ENCODE results near the gene TNRC6C.

The TNRC6C gene

DNA sequence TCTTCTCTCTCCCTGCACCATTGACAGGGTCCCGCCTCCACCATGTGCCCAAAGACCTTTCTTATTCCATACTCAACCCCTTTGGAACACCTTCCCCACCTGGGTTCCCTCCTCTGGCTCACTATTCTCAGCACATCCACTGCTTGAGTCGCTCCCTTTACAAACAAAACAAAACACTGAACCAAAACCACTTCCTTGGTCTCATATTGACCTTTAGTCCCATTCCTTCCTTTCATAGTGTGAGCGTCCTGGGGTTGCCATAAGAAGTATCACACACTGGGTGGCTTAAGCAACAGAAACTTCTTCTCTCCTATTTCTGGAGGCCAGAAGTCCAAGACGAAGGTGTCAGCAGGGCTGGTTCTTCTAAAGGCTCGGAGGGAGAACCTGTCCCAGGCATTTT is 6.1 kb upstream of the TNRC6C start:
- no peak for DNase-seq (ENCODE audit: low read depth)
- H3K4me3 ChIP-seq (ENCODE audit: low read depth, low read length) = no peak overlapping the region
- TF ChIP-seq, protein P1, sequence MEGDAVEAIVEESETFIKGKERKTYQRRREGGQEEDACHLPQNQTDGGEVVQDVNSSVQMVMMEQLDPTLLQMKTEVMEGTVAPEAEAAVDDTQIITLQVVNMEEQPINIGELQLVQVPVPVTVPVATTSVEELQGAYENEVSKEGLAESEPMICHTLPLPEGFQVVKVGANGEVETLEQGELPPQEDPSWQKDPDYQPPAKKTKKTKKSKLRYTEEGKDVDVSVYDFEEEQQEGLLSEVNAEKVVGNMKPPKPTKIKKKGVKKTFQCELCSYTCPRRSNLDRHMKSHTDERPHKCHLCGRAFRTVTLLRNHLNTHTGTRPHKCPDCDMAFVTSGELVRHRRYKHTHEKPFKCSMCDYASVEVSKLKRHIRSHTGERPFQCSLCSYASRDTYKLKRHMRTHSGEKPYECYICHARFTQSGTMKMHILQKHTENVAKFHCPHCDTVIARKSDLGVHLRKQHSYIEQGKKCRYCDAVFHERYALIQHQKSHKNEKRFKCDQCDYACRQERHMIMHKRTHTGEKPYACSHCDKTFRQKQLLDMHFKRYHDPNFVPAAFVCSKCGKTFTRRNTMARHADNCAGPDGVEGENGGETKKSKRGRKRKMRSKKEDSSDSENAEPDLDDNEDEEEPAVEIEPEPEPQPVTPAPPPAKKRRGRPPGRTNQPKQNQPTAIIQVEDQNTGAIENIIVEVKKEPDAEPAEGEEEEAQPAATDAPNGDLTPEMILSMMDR (IDR thresholded peaks at IDR 0.05; ENCODE audit: control insufficient read depth, extremely low read depth, insufficient read depth) = no peak

GRCh38 chr17:77957235-77957856 is 1.2 kb upstream of the TNRC6C start:
- TF ChIP-seq, protein P1 (IDR thresholded peaks at IDR 0.05; ENCODE audit: control insufficient read depth, extremely low read depth, insufficient read depth) = no peak
- peak overlapping the region; percentile 62 for H3K4me3 ChIP-seq (ENCODE audit: low read depth, low read length)
- no peak for DNase-seq (ENCODE audit: low read depth)

DNA sequence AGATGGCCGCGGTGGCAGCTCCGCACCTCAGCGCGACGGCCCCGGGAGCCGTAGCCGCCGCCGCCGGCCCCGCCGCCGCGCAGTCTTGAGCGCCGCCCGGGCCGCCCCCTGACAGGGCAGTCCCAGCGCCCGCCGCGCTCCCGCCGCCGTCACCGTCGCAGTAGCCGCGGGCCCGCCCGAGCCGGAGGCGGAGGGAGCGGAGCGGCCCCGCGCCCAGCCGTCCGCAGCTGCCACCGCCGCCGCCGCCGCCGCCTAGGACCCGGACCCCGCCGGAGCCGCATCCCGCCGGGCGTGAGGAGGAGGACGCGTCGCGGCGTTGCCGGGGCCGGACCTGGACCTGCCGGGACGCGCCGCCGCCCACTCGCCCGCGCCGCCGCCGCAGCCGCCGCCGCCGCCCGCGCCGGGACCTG is 218 bp downstream of the TNRC6C start:
- H3K4me3 ChIP-seq (ENCODE audit: low read depth, low read length) = peak overlapping the region; percentile 62
- DNase-seq (ENCODE audit: low read depth) = no peak
- TF ChIP-seq, protein P1 (IDR thresholded peaks at IDR 0.05; ENCODE audit: control insufficient read depth, extremely low read depth, insufficient read depth) = no peak

- DNase-seq (ENCODE audit: low read depth) = no peak
These were observed 823 bp downstream of the TNRC6C start for GRCh38 chr17:77959126-77959925.

DNA sequence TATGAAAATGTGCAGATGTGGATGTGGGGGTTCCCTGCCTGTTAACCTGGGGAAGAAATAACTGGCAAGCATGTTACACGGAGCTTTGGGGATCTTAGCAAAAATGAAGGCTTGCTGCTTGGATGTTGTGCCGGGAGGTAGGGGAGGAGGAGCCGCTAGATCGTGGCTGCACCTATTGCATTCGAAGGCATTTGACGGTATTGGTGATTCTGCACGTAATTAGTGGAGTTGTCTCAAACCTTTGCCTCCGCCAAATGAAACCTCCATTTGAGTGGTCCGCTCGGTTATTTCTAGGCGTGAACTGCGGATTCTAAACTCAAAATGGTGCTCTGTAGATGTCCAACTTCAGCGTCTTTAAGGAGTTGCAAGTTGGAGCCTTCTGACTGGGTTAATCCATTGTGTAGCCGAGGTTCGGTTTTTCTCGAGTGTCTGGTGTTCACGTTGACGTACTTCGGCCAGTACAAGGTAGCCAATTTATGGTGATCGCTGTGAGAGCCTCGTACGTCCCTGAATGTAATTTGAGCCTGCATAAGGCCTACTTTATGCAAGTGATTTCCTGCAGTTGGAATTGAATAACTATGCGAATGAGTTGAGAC is 1.5 kb downstream of the TNRC6C start:
- DNase-seq (ENCODE audit: low read depth) = no peak
- TF ChIP-seq, protein P1 (IDR thresholded peaks at IDR 0.05; ENCODE audit: control insufficient read depth, extremely low read depth, insufficient read depth) = no peak
- peak overlapping the region; percentile 62 for H3K4me3 ChIP-seq (ENCODE audit: low read depth, low read length)

More at GRCh38 chr17:77959126-77959925, 823 bp downstream of the TNRC6C start:
- peak overlapping the region; percentile 62 for H3K4me3 ChIP-seq (ENCODE audit: low read depth, low read length)
- TF ChIP-seq, protein P1 (IDR thresholded peaks at IDR 0.05; ENCODE audit: control insufficient read depth, extremely low read depth, insufficient read depth) = no peak

DNA sequence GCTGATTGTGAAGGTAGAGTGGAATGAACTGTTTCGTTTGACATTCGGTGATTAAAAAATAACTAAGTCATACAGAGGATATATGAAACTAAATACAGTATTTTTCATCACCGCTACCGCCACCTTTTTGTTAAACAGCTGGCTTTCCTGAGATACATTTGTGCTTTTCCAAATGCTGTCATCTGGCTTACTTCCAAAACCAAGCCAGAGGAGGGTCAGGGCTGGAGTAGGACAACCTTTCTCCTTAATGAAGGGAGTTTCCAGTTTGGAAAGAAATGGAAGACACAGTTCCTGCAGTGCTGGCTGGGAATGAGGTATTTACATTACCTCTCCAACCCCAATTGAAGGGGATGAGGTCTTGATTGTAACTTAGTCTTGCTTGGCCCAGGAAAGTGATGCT is 3.2 kb downstream of the TNRC6C start:
- DNase-seq (ENCODE audit: low read depth) = no peak
- TF ChIP-seq, protein P1 (IDR thresholded peaks at IDR 0.05; ENCODE audit: control insufficient read depth, extremely low read depth, insufficient read depth) = no peak
- H3K4me3 ChIP-seq (ENCODE audit: low read depth, low read length) = no peak overlapping the region

All from LNCaP clone FGC (cell line).